Heart left ventricle (tissue), 13 donors: ENCODE results near the gene SUN1.

Experiments
- CTCF ChIP-seq, 12 donors: fragments of 200-600 bp; sonication (generic) in 4 of 12; IDR thresholded peaks; one replicate each; pipeline versions ENCODE4 v1.5.0 to v1.8.0; 2018 to 2022; ENCODE audit warnings: antibody characterized with exemption in 12 of 12, mild to moderate bottlenecking in 5 of 12
- POLR2A ChIP-seq, 2 donors: fragments of 450-650 bp; IDR thresholded peaks; one replicate each; pipeline ENCODE4 v1.6.1; 2017; ENCODE audit warnings: antibody characterized with exemption in 2 of 2, mild to moderate bottlenecking in 2 of 2, moderate library complexity in 2 of 2
- donor health status: ischemic (EF 13 %, LVEDD 7.1; RV severe dilation, severe dysfunction).
- donor health status: DM: no; HTN: yes; CAD: no.
- donor health status: DM: no; HTN: no; CAD: no.
- donor health status: ischemic (EF 25% LVEDD 6.9; RV normal size, moderate dysfunction).
- donor health status: ischemic (EF 25% LVEDD 5.7; RV mildly dilated, moderate dysfunction).
- donor health status: ischemic (EF 35%, LVEDD 5.7; RV mildly dilated, moderate dysfunction).
- donor health status: nonischemic (EF 11% LVEDD 7.7; RV severe dilation, severe dysfunction).
- donor health status: DM: yes; HTN: yes; CAD: no.
- donor health status: PGD.
- donor health status: ischemic (EF 29% LVEDD 5.4; RV normal size, mild dysfunction).
- donor health status: nonischemic (EF 23%, LVEDD 6.1; RV moderate dilation, normal function).

- no peak for TF ChIP-seq CTCF (IDR thresholded peaks at IDR 0.05)
- TF ChIP-seq POLR2A (IDR thresholded peaks at IDR 0.05) = no peak
These were observed 69.3 kb downstream of the SUN1 start for GRCh38 chr7:901388-902154.
